GM19023 (cell line): Measurements from ENCODE around the gene LMBR1L.

Source experiments
- ATAC-seq: cut with Tn5 transposase; IDR thresholded peaks from one replicate; pipeline ENCODE4 v1.9.1; 2021; ENCODE audit warnings: mild to moderate bottlenecking, moderate library complexity; ENCODE audit not compliant: unreplicated experiment

Gene LMBR1L

DNA sequence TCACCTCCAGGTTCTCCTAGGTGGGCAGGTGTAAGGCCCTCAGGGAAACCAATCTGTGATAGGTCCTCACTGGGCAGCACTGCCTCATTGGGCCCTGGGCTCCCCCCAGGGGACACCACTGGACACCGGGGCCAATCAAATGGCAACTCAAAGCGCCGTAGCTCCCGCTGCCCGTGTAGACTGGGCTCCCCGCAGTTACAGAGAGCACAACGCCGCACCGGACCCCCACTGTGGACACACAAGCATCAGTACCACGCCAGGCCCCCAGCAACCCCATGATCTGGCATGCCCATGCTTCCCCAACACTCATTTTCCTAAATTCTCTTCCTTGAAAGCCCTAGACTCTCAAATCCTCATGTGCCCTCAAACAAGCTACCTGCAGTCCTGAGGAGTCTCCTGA is 56.1 kb downstream of the LMBR1L start:
- no peak for ATAC-seq

DNA sequence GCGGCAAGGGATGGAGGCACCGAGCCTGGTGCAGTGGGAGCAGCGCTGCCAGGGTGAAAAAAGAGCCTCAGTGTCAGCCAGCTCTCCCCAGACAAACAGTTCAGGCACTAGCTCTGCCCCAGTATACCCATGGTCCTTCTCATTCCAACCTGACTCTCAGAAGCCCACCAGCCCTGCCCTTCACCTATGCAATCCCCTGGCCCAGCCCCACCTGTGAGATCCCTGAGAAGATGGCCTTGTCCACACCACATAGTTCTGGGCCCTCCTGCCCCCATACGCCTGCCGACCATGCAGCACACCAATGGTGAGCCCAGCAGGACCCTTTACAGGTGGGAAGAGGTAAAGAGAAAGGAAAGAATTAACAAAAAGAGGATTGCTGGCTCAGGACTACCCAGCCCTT is 56.6 kb downstream of the LMBR1L start:
- no peak for ATAC-seq

DNA sequence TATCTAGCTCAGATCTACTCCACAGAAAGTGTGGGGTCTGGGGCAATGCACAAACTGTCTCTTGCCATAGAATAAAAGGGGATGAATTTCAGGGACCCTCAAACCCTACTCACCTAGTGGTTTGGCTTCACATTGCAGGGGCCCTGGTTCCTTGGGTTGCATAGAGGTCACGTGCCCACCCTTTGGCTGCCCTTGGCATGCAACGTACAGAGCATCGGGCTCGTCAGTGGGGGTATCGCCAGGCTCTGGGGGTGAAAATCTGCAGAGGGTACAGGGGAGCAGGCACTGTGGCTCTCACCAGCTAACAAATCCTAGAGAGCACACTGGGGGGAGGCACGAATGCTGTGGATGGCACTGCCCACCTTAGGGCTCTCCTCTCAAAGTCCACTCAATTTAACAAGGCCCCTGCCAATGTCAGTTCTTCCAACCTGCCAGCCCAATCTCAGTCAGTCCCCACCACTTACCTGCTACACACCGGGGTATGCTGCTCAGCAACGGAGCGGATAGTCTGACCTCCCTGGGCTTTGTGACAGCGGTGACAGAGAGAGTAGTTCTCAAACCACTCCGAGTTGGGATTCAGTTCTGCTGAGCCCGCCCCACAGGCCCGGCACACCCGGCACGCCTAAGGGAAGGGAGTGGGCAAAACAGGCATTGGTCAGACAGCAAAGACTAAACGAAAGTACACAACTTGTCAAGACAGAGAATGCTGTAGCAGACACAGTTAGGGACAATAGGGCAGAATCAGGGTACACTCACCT is 58.0 kb downstream of the LMBR1L start:
- no peak for ATAC-seq

GRCh38 chr12:49051777-49052438 is 58.7 kb downstream of the LMBR1L start:
- no peak for ATAC-seq

DNA sequence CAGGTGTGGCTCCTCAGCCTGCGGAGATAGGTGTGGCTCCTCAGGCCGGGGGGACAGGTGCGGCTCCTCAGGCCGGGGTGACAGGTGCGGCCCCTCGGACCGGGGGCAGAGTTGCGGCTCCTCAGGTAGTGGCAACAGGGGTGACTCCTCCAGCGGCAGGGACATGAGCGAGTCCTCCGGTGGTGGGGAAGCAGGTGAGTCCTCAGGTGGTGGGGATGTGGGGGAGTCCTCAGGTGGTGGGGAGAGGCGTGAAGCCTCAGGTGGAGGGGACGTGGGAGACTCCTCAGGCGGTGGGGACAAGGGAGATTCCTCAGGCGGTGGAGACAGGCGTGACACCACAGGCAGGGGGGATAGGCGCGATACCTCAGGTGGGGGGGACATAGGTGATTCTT is 59.3 kb downstream of the LMBR1L start:
- ATAC-seq = no peak

GRCh38 chr12:49050507-49051372 is 59.9 kb downstream of the LMBR1L start:
- ATAC-seq = no peak

DNA sequence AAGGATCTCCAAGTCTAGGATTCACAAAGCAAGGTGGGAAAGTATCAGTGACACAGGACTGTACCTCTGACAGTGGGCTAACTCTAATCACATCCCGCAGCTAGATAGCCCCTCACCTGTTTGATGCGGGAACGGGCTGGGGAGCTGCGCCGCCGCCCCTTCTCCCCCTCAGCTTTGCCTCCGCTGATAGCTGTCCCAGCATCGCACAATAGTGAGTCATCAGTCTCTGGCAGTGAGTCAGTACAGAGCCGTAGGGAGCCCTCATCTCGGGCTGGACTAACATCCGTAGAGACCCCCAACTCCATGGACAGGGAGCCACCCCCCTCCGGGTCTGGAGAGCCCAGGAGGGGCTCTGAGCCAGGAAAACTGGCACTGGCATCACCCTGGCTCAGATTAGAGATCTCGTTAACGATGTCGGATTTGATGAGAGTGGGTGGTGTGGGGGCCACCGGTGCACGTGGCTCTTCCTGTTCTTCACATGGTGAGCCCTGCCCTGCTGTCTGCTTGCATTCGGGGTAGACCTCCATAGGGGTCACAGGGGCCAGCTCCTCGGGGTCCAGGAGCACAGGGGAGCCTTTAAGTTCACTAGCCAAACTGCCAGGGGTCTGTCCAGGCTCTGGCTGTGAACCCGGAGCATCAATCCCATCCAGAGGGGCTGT is 61.0 kb downstream of the LMBR1L start:
- no peak for ATAC-seq

GRCh38 chr12:49048953-49049352 is 61.7 kb downstream of the LMBR1L start:
- no peak for ATAC-seq
